GM21447 (cell line): ENCODE measurements around the gene PRAC1.

ENCODE experiments used
- ATAC-seq: cut with Tn5 transposase; IDR thresholded peaks from one replicate; pipeline ENCODE4 v1.9.1; 2021; ENCODE audit not compliant: unreplicated experiment

The PRAC1 gene

GRCh38 chr17:48747445-48748363 lies 25.4 kb upstream of the PRAC1 start:
- ATAC-seq: no peak

DNA sequence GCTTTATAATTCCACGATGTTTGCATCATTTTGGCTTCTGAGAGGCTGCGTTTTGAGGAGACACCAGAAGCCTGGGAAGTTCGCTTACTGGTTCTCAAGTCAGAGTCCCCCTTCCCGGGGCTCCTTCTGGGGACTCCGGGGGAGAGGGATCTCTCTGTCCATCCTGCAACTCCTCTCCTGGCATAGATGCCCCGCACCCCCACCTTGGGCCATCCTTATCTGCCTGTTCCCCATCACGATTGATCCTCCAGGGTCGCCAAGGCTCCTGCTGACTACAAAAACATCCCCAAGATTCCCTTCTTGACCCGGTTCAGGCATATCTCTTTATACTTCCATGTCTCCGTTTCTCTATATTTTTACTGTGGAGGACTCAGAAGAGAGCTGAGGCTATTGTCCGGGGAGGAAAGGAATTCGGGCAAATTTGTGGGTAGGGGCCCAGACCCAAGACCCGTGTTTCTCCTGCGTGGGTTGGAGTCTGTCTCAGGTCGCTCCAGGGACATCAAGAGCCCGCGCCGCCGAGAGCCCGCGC lies 24.7 kb upstream of the PRAC1 start:
- no peak for ATAC-seq

- ATAC-seq: no peak
Measured at GRCh38 chr17:48745381-48746275, 23.3 kb upstream of the PRAC1 start.

GRCh38 chr17:48740537-48740936 lies 18.2 kb upstream of the PRAC1 start:
- ATAC-seq: no peak

GRCh38 chr17:48738803-48739526 lies 16.6 kb upstream of the PRAC1 start:
- ATAC-seq: no peak

GRCh38 chr17:48738424-48738802 lies 16.1 kb upstream of the PRAC1 start:
- no peak for ATAC-seq

- ATAC-seq: no peak
Measured at GRCh38 chr17:48737330-48738043, 15.2 kb upstream of the PRAC1 start.

DNA sequence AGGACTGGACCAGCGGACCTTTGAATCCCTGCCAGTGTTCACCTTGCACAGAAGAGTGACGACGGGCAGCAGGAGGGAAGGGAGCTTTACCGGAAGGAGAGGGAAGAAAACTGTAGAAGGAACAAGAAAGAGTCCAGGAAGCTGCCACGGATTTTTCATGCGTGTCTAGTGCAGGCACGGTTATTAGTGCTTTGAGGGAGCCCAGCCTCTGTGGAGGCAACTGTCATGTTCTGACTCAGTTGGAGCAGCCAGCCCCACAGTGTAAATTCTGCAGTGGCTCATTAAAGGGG lies 12.7 kb upstream of the PRAC1 start:
- no peak for ATAC-seq

GRCh38 chr17:48734333-48735061 lies 12.2 kb upstream of the PRAC1 start:
- no peak for ATAC-seq

DNA sequence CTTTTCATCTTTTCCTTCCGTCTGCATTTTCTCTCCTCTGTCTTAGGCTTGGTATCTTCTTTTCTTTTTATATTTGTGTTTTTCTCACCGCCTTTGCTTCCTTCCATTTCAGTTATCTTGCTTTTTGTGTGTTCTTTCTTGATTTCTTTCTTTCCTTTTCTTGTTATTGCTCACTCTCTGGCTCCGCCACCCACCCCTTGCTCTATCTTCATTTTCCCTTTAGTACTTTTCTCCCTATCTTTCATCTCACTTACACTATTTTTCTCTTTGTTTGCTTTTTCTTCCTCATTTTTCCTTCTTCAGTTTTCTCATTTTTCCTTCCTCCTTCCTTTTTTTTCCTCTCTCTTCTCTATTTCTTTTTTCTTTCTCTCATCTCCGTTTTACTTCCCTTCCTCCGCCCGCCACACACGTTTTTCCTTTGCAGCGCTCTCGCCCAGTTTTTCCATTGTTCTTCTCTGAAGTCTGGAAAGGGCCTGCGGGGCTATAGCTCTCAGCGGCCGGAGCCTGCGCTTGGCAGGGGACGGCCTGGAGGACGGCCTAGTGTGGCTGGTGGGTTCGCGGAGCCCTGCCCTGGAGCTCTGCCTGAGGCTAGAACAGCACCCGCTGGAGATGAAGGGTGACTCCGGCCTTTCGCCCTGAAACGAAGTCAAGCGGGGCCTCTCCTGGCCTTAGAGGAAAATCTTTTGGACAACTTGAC lies 11.5 kb upstream of the PRAC1 start:
- no peak for ATAC-seq

DNA sequence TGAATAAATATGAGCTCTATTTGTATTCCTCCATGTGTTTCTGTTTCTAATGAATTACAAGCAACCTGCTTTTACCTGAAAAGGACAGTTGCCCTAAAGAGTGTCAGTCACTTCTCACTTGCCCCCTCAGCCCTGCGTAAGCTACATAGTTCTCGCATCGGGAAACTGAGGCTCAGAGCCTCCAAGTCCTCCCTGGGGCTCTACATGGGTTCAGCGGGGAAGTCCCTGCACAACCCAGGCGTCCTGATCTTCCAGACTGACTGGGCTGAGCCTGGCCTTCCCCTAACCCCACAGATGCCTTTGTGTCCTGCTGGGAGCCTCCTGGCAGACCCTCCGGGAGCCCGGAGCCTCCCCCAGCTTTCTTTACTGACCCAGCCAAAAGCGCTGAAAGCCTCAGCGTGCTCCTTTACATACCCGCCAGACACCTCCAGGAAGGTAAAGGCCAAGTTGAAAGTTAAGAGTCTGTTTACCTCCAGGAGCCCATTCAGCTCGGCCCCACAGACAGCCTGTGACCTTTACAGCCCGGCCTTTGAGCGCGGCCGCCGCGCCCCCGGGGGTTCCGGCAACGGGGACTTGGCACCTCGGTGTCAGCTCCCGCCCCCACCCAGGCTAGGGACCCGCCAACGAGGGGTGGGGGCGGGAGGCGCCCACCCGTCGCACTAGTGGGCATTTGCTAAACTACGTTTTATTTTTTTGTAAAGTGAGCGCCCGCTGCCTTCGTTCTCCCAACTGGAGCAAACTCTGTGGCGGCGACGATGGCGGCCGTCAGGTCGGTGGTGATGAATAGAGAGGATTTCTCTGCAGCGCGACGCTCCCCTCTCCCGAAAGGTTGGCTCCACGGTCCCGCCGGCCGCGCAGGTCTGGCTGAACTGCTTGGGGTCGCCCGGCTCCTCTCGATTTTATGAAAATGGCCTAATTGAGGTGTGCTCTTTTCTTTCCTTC lies 10.6 kb upstream of the PRAC1 start:
- no peak for ATAC-seq

GRCh38 chr17:48731355-48731754 lies 9.0 kb upstream of the PRAC1 start:
- ATAC-seq: no peak

DNA sequence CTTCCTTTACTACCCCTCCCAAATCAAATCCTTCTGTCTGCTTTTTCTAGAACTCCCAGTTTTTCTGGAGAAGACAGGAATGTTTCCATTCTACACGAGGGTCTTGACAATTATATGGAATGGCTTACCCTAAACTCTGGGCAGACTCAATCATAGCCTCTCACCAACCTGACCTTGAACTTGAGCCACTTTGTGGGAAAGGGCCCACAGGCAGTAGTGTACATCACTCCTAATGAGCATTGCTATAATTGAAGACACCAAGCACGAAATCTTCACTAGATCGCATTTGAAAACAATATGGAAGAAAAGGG lies 7.9 kb upstream of the PRAC1 start:
- no peak for ATAC-seq

- no peak for ATAC-seq
Measured at GRCh38 chr17:48729335-48730239, 7.3 kb upstream of the PRAC1 start.

GRCh38 chr17:48728232-48729231 lies 6.2 kb upstream of the PRAC1 start, which contains the start of gene HOXB13:
Gene HOXB13 (minus strand): TSS chr17:48728750. CDS start chr17:48728593, 157 bp downstream.
- ATAC-seq: no peak
